IMR-90 (cell line): ENCODE measurements around the gene RAB12. TPM values are rescaled to one million over a fixed set of nuclear protein-coding genes. Genes with fewer than 3 reads are reported as not detected.

Experiments
- ATAC-seq: fragments of 200-7000 bp; cut with Tn5 transposase; 2 replicates; pipeline ENCODE4 v1.9.1; 2020; ENCODE audit warnings: low read depth, mild to moderate bottlenecking, moderate library complexity
- BruUV-seq: library from RNA; stranded (reverse); fragments of 400-500 nt; replicated peaks from 2 replicates; lab custom pipeline; 2021; lab: Mats Ljungman, UMichigan
- CTCF ChIA-PET: fragments of 300-600 bp; formaldehyde crosslinking; extraction: SDS; loops from one replicate; lab custom pipeline; 2021; ENCODE audit warnings: antibody characterized with exemption; lab: Yijun Ruan, JAX
- POLR2A ChIA-PET: fragments of 300-600 bp; sonication (Branson Sonifier 250); formaldehyde crosslinking; loops from one replicate; lab custom pipeline; 2022; ENCODE audit warnings: antibody characterized with exemption; ENCODE audit not compliant: unreplicated experiment; lab: Charles Lee
- DNase-seq: peaks from one replicate; pipeline ENCODE4 v3.0.0; 2013
- H2AFZ ChIP-seq: replicated peaks from 2 replicates; pipeline ENCODE3; 2013; ENCODE audit warnings: low read length, mild to moderate bottlenecking; ENCODE audit not compliant: poor library complexity
- H2AK5ac ChIP-seq: 2 replicates; pipeline ENCODE4 v1.6.1; 2013; ENCODE audit warnings: low read depth, low read length, inconsistent platforms
- H2AK9ac ChIP-seq: replicated peaks from 2 replicates; pipeline ENCODE3; 2013; ENCODE audit warnings: mild to moderate bottlenecking, low read depth, low read length, moderate library complexity; ENCODE audit not compliant: poor library complexity
- H2BK120ac ChIP-seq: 2 replicates; pipeline ENCODE4 v1.6.1; 2013; ENCODE audit warnings: low read depth, low read length, inconsistent platforms
- H2BK15ac ChIP-seq: 3 replicates; pipeline ENCODE4 v1.6.1; 2013; ENCODE audit warnings: low read depth, low read length, inconsistent platforms
- H2BK20ac ChIP-seq: 2 replicates; pipeline ENCODE4 v1.6.1; 2013; ENCODE audit warnings: low read depth, mild to moderate bottlenecking, inconsistent platforms, low read length, moderate library complexity
- H2BK5ac ChIP-seq: 2 replicates; pipeline ENCODE4 v1.6.1; 2013; ENCODE audit warnings: mild to moderate bottlenecking, low read depth, low read length, inconsistent platforms; ENCODE audit not compliant: poor library complexity, severe bottlenecking
- H3K14ac ChIP-seq: replicated peaks from 2 replicates; pipeline ENCODE4 v1.6.1; 2013; ENCODE audit warnings: low read depth, low read length, inconsistent platforms
- H3K18ac ChIP-seq: 2 replicates; pipeline ENCODE4 v1.6.1; 2013; ENCODE audit warnings: low read depth, low read length, control low read depth
- H3K23ac ChIP-seq: 2 replicates; pipeline ENCODE4 v1.6.1; 2013; ENCODE audit warnings: low read depth, low read length, inconsistent platforms
- H3K27ac ChIP-seq: 2 replicates; pipeline ENCODE4 v1.5.1; 2013; ENCODE audit warnings: mild to moderate bottlenecking, control low read depth, low read length; ENCODE audit not compliant: insufficient read depth
- H3K27me3 ChIP-seq: 2 replicates; pipeline ENCODE4 v1.6.1; 2013; ENCODE audit warnings: low read length; ENCODE audit not compliant: control insufficient read depth, insufficient read depth
- H3K36me3 ChIP-seq: 2 replicates; pipeline ENCODE4 v1.6.1; 2013; ENCODE audit warnings: low read length, mixed read lengths; ENCODE audit not compliant: control insufficient read depth, insufficient read depth
- H3K4ac ChIP-seq: 2 replicates; pipeline ENCODE4 v1.6.1; 2013; ENCODE audit warnings: low read depth, low read length, inconsistent platforms
- H3K4me1 ChIP-seq: 2 replicates; pipeline ENCODE4 v1.6.1; 2013; ENCODE audit warnings: low read length, mixed read lengths; ENCODE audit not compliant: control insufficient read depth, insufficient read depth
- H3K4me2 ChIP-seq: 2 replicates; pipeline ENCODE4 v1.6.1; 2013; ENCODE audit warnings: low read depth, mild to moderate bottlenecking, control low read depth, low read length, moderate library complexity
- H3K4me3 ChIP-seq: 2 replicates; pipeline ENCODE4 v1.5.1; 2013; ENCODE audit warnings: low read depth, mild to moderate bottlenecking, control low read depth, low read length, moderate library complexity; ENCODE audit not compliant: insufficient read depth
- H3K56ac ChIP-seq: 2 replicates; pipeline ENCODE4 v1.6.1; 2013; ENCODE audit warnings: low read length, inconsistent platforms; ENCODE audit not compliant: insufficient read depth; ENCODE audit errors: extremely low read depth
- H3K79me1 ChIP-seq, 2 experiments: 2 replicates each; pipeline ENCODE4 v1.6.1; 2013; ENCODE audit warnings: low read length in 2 of 2, inconsistent platforms in 1 of 2, low read depth in 1 of 2
- H3K9ac ChIP-seq: 2 replicates; pipeline ENCODE4 v1.6.1; 2013; ENCODE audit warnings: low read depth, low read length, control low read depth
- H3K9me1 ChIP-seq: 2 replicates; pipeline ENCODE4 v1.6.1; 2013; ENCODE audit warnings: low read length, inconsistent platforms; ENCODE audit not compliant: insufficient read depth
- H3K9me3 ChIP-seq: 2 replicates; pipeline ENCODE4 v1.6.1; 2013; ENCODE audit warnings: low read length; ENCODE audit not compliant: control insufficient read depth, insufficient read depth
- H4K20me1 ChIP-seq: 2 replicates; pipeline ENCODE4 v1.6.1; 2013; ENCODE audit warnings: low read length, inconsistent platforms; ENCODE audit not compliant: insufficient read depth
- H4K5ac ChIP-seq: 2 replicates; pipeline ENCODE4 v1.6.1; 2013; ENCODE audit warnings: mild to moderate bottlenecking, low read depth, low read length, control low read depth
- H4K8ac ChIP-seq, 2 experiments: 2 replicates each; pipeline ENCODE4 v1.6.1; 2013; ENCODE audit warnings: low read depth in 2 of 2, low read length in 2 of 2, control low read depth in 1 of 2, inconsistent platforms in 1 of 2
- H4K91ac ChIP-seq: 2 replicates; pipeline ENCODE4 v1.6.1; 2013; ENCODE audit warnings: low read depth, low read length, inconsistent platforms; ENCODE audit not compliant: insufficient read depth
- BHLHE40 ChIP-seq: fragments of 150-350 bp; IDR thresholded peaks from 2 replicates; pipeline ENCODE4 v1.6.1; 2016; ENCODE audit warnings: mild to moderate bottlenecking, low read depth, low read length
- CHD1 ChIP-seq: IDR thresholded peaks from 2 replicates; pipeline ENCODE4 v1.6.1; 2012; ENCODE audit warnings: low read depth, low read length, improper control_type of control experiment
- FOS ChIP-seq: fragments of 150-350 bp; IDR thresholded peaks from 2 replicates; pipeline ENCODE4 v1.6.1; 2016; ENCODE audit warnings: low read depth, low read length
- MAZ ChIP-seq: IDR thresholded peaks from 2 replicates; pipeline ENCODE4 v1.6.1; 2012; ENCODE audit warnings: low read depth, mild to moderate bottlenecking, low read length, improper control_type of control experiment, moderate library complexity, borderline replicate concordance
- MXI1 ChIP-seq: IDR thresholded peaks from 2 replicates; pipeline ENCODE4 v1.6.1; 2012; ENCODE audit warnings: low read depth, mild to moderate bottlenecking, low read length, moderate library complexity, borderline replicate concordance
- NFE2L2 ChIP-seq: fragments of 150-350 bp; IDR thresholded peaks from 2 replicates; pipeline ENCODE4 v1.6.1; 2016; ENCODE audit warnings: low read depth, mild to moderate bottlenecking, low read length
- POLR2A ChIP-seq: IDR thresholded peaks from 2 replicates; pipeline ENCODE4 v1.6.1; 2012; ENCODE audit warnings: mild to moderate bottlenecking, low read depth, low read length
- RAD21 ChIP-seq: IDR thresholded peaks from 2 replicates; pipeline ENCODE4 v1.6.1; 2012; ENCODE audit warnings: low read length, improper control_type of control experiment
- RCOR1 ChIP-seq: IDR thresholded peaks from 2 replicates; pipeline ENCODE4 v1.6.1; 2012; ENCODE audit warnings: mild to moderate bottlenecking, low read length, improper control_type of control experiment; ENCODE audit not compliant: insufficient replicate concordance
- RFX5 ChIP-seq: IDR thresholded peaks from 2 replicates; pipeline ENCODE4 v1.8.0; 2012; ENCODE audit warnings: low read depth, mild to moderate bottlenecking, low read length, moderate library complexity
- SMC3 ChIP-seq: fragments of 150-350 bp; IDR thresholded peaks from 2 replicates; pipeline ENCODE4 v1.6.1; 2016; ENCODE audit warnings: low read depth, mild to moderate bottlenecking, antibody characterized with exemption, low read length, moderate library complexity
- USF2 ChIP-seq: fragments of 150-350 bp; IDR thresholded peaks from 2 replicates; pipeline ENCODE4 v1.6.1; 2017; ENCODE audit warnings: mild to moderate bottlenecking, antibody characterized with exemption, low read length, low read depth
- WGBS, 2 experiments: methylation state at CpG; one replicate each; pipeline versions ENCODE4 v1.1.5 to v1.1.7; 2013; ENCODE audit warnings: missing lambda C conversion rate in 2 of 2; ENCODE audit not compliant: insufficient read length in 1 of 2; ENCODE audit errors: extremely low coverage in 2 of 2; 5-methylcytosine and 5-hydroxymethylcytosine counted together
- dilution Hi-C: fragments of 300-500 bp; cut with HindIII; formaldehyde crosslinking; loops from one replicate; pipeline ENCODE4 v1.14.3; 2018; ENCODE audit warnings: low sequenced_read_pairs; ENCODE audit not compliant: unreplicated experiment
- in situ Hi-C: fragments of 300-500 bp; cut with MboI; formaldehyde crosslinking; loops from 3 replicates; pipeline ENCODE4 v1.14.3; 2019; ENCODE audit warnings: low sequenced_read_pairs, inconsistent platforms, mixed read lengths
- intact Hi-C: fragments of 100-400 bp; cut with micrococcal nuclease; formaldehyde crosslinking; loops from 2 replicates; pipeline ENCODE4 v1.10.0; 2022
- polyA plus RNA-seq, 3 experiments: library from polyadenylated mRNA; depleted of rRNA; stranded (reverse); fragments of >200 nt; gene quantifications; 2 replicates each; pipeline ENCODE4 v1.2.3, GENCODE V29; 2012; ENCODE audit warnings: low replicate concordance in 1 of 3
- total RNA-seq: library from RNA; depleted of rRNA; stranded (reverse); fragments of >200 nt; gene quantifications from 2 replicates; pipeline ENCODE4 v1.2.3, GENCODE V29; 2012

Gene RAB12
- total and polyA plus RNA-seq, 2 of the 4 experiments (the other 2 are of a cell fraction): 14.9 to 19.2 TPM

- Histone ChIP-seq H4K5ac (no peak overlapping the region), H3K23ac (no peak overlapping the region), H3K4me2 (no peak overlapping the region), H2BK120ac (peak overlapping the region; percentile 35; the same call in 1 of the 2 replicates), H3K9me3 (no peaks in the 10 kb centered on the region), H3K79me1 (peaks cover 0 to 11% of the 10 kb centered on the region in 2 experiments; a peak in 1 of 4 replicates), H2BK5ac (no peak overlapping the region), H3K9me1 (peaks cover 19% of the 10 kb centered on the region), H4K8ac (no peak overlapping the region), H3K36me3 (no peaks in the 10 kb centered on the region), H2BK20ac (peak overlapping the region; percentile 17; the same call in 1 of the 2 replicates), H3K18ac (no peak overlapping the region), H2BK15ac (no peak overlapping the region), H4K20me1 (no peaks in the 10 kb centered on the region; the same call in 1 of the 2 replicates), H2AK9ac (no peak overlapping the region), H2AFZ (peak overlapping the region; percentile 37), H3K14ac (no peak overlapping the region), H3K4ac (peak overlapping the region; percentile 7; the same call in 1 of the 2 replicates), H3K27ac (no peak overlapping the region), H3K56ac (no peak overlapping the region), H2AK5ac (peak overlapping the region; percentile 20; the same call in 1 of the 2 replicates), H4K91ac (no peak overlapping the region), H3K9ac (no peak overlapping the region), H3K4me1 (peaks cover 18% of the 10 kb centered on the region), H3K4me3 (no peak overlapping the region), H3K27me3 (no peaks in the 10 kb centered on the region)
- ChIA-PET POLR2A (no interaction called here), CTCF (interaction anchor here (1.1 kb wide), 1 partner anchor 325 kb away, joined by 4 read pairs; no protein-coding TSS in a partner anchor)
- ATAC-seq: no peak
- TF ChIP-seq RFX5 (no peak), CHD1 (no peak), NFE2L2 (no peak), SMC3 (no peak), RCOR1 (no peak), MAZ (no peak), USF2 (no peak), MXI1 (no peak), RAD21 (no peak), FOS (no peak), POLR2A (no peak), BHLHE40 (no peak)
- in situ Hi-C loops (no loop called here), dilution Hi-C loops (no loop called here), intact Hi-C loops (no loop called here)
- 74% methylated on average over 3 of the region's 20 CpGs; no CpG with 5 or more reads in 1 of the 2 experiments for WGBS, 2 experiments
- no TSS peak for BruUV-seq
- no peak for DNase-seq
These were observed 53.5 kb downstream of the RAB12 start for GRCh38 chr18:8662560-8663255.
